GM10847 (cell line): Measurements from ENCODE around the gene ACBD5.

ENCODE experiments used
- POLR2A ChIP-seq: IDR thresholded peaks from 2 replicates; pipeline ENCODE4 v1.6.1; 2011; ENCODE audit not compliant: insufficient read length; ENCODE audit errors: extremely low read depth

Gene ACBD5

DNA sequence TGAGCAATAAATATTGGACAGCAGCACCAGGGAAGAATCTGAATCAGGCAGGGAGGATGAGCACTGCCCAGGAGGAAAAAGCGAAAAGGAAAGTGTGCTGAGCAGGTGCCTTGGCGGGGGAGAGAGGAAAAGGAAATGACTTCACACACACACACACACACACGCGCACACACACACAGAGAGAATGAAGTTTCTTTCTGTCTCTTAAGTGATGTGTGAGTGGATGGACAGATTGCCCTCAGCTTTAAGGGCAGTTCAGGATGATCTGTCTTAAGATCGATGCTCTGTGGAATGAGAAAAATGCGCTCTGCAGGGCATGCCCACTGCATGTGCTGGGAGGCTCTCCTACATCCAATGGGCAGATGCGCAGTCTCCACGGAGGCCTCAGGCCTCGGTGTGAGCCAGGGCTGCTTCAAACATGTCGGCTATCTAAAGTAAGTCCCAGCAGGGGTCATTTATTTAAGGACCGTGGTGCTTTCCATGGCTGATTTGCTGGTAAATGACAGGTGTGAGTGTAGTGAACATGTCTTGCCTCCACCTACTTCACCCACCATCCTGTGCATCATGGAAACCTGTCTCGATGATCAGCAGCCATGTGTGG lies 2.5 kb upstream of the ACBD5 start:
- TF ChIP-seq POLR2A: peak; percentile 45

DNA sequence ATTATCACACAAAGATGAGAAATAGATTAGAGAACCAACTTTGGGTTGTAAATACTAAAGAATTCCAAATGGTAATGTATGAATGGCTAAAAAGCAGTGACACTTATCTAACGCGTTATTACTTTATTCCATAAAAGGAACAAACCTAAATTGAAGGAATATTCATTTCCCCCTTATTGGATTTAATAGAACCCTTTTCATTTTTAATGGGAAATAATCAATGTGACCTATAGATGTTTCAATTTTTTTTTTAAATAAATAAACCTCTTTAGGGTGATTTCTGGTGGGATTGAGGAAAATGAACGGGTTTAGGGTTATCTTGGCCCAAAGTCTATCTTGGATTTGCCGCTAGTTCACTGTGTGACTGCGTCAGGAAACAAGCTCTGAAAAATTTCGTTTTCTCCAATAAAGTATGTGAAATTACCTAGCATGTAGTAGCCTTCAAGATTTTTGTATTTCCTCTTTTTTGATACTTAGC lies 1.9 kb upstream of the ACBD5 start:
- TF ChIP-seq POLR2A: no peak

DNA sequence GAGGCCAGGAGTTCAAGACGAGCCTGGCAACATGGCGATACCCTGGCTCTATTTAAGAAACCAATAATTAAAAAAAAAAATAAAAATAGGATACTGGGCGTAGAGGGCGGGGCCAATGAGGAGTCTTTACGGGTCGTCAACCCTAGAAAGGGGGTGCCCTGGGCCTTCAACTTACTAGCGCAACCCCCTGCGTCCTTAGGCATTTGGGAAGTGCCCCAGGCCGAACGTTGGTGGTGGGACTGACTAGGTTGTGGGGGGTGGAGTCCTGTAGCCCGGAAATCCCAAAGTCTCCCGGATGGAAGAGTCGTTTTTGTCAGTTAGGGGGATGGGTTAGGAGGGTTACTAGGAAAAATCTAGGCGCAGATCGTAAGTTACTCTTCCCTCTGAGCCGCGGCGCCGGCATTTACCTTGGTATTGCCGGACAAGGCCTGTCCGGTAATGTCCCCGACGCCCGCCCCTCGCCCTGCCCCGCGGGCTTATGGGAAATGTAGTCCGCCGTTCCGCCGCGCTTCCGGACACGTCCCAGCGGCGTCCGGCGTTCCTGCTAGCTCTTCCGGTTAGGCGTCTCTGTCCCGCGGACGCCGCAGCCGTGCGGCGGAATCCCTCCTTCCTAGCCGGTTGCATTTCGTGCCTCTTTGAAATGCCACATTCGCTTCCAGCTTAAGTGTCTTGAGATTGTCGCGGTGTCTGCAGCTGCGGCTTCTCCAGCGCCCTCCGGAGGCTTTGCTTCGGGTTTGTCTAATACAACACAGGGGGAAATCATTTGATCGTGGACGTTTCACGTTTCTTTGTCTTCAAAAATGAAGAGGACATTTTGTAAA lies 1.3 kb upstream of the ACBD5 start:
- peak; percentile 69 for TF ChIP-seq POLR2A

DNA sequence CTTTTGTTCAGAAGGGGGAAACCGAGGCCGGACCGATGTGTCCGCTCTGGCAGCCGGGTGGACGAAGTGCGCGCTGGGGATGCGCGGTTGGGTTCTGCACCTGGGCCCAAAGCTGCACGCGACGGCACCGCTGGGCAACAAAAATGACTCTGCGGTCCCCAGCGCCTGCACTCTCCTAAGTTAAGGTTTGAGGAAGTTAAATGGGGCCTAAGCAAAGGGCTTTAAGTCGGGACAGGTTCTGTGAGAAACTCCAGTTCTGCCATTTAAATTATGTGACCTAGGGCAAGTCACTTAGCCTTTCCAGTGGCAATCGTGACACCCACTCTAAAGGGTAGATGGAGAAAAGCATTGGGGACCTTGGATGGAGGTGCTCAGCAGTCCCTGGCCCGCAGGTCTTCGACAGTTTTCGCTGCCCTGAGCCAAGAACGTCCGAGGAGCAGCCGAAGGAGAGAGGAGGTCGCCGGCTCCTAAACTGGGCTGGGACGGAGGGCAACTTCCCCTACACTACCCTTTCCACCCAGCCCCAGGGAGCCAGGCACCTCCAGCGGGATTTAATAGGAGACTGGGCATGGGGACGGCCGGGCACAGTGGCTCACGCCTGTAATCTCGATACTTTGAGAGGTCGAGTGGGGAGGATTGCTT lies 534 bp upstream of the ACBD5 start:
- no peak for TF ChIP-seq POLR2A

DNA sequence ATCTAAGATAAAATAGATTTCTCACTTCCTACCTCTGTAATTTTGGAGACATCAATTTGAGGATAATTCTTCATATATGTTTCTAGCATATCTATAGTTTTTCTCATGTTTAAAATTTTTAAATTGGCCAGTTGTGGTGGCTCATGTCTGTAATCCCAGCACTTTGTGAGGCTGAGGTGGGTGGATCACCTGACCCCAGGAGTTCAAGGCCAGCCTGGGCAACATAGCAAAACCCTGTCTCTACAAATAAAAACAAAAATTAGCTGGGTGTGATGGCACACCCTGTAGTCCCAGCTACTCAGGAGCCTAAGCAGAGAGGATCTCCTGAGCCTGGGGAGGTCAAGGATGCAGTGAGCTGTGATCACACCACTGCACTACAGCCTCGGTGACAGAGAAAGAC lies 4.9 kb downstream of the ACBD5 start:
- TF ChIP-seq POLR2A: no peak

DNA sequence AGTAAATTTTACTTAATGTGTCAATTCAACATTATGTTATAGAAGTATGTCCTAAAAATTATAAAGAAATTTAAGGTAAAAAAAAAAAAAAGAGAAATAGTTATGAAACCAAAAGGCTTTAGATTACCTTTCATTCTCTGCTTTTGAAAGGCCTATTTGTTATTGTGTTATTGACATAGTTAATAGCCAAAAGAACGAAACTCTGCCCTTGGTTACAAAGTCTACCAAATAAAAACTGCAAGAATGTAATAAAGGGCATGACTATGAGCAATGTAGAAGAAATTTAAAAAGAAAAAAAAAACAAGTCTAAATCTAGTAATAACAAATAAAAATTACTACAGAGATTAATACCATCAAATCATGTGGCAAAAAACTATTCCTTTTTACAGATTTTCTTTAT lies 10.6 kb downstream of the ACBD5 start:
- no peak for TF ChIP-seq POLR2A

DNA sequence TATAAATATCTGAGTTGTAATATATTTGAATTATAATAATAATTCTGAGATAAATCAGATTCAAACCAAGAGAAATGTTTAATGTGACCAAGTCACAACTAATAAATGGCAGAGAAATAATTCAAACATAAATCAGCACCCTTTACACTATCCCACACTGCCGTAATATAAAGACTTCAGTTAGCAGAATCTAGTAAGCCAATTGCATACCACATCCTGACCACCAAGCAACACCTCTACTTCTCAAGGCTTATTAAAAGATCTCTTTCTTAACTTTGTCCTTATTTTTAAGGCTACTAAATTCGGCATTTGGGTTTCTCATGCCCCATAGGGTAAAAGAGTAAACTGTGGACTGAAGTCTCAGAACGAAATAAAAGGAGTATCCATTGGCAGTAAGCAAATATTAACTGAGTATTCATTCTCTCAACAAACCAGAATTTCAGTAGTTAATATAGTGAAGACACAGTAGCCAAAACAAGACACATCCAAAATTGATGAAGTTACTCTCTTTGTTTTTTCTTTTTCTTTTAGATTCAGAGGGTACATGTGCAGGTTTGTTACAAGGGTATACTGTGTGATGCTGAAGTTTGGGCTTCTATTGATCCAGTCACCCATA lies 14.8 kb downstream of the ACBD5 start:
- TF ChIP-seq POLR2A: no peak

DNA sequence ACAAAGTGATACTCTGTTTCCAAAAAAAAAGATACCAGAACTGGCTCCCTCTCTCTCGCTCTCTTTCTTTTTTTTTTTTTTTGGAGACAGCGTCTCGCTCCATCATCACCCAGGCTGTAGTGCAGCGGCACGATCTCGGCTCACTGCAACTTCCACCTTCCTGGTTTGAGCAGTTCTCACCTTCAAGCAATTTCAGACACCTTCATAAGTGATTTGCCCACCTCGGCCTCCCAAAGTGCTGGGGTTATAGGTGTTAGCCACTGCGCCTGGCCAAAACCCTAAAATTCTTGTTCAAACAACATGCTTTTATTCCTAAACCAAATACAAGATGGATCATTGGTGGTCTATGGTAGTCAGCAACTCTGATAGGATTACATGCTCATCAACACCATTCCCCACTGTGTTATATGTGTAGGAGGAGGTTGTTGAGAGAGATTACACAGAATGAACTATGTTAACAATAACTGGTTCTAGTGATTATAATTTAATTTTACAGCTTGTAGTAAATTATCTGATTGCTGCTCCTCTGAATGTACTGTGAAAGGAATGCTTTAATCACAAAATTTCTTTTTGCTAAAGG lies 15.5 kb downstream of the ACBD5 start:
- no peak for TF ChIP-seq POLR2A

DNA sequence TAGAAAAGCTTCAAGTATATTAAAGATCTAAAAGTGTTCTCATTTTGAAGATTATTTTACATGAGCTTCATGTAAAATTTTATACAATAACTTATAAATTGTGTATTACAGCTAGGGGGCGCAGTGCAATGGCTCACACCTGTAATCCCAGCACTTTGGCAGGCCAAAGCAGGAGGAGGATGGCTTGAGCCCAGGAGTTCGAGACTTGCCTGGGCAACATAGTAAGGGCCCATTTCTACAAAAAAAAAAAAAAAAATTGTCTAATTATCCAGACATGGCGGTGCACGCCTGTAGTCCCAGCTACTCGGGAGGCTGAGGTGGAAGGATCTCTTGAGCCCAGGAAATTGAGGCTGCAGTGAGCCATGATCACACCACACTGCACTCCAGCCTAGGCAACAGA lies 16.6 kb downstream of the ACBD5 start:
- TF ChIP-seq POLR2A: no peak

DNA sequence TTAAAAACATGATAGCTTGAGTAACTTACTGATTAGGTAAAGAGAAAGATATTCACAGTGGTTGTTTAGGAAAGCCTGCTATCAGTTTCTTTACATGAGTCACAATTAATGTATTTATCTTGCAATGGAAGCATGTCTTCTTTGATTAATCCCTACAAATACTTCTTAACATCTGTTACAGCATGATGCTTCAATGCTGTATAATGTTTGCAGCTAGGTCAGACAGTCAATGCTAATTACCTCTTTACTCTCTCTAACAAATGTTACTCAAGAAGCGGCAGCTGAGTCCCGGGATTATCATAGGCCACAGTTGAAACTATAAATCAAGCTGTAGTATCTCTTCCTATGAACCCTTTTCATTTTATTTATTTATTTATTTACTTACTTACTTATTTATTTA lies 33.2 kb downstream of the ACBD5 start:
- no peak for TF ChIP-seq POLR2A

DNA sequence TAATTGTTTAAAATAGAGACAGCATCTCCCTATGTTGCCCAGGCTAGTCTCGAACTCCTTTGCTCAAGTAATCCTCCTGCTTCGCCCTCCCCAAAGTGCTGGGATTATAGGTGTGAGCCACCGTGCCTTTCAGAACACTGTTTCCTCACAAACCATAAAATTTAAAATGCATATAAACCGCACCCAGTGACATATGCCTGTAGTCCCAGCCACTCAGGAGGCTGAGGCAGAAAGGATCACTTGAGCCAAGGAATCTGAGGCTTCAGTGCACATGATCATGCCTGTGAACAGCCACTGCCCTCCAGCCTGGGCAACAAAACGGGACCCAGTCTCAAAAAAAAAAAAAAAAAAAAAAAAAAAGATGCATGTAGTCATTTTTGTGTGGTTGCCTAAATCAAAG lies 36.8 kb downstream of the ACBD5 start:
- TF ChIP-seq POLR2A: no peak

DNA sequence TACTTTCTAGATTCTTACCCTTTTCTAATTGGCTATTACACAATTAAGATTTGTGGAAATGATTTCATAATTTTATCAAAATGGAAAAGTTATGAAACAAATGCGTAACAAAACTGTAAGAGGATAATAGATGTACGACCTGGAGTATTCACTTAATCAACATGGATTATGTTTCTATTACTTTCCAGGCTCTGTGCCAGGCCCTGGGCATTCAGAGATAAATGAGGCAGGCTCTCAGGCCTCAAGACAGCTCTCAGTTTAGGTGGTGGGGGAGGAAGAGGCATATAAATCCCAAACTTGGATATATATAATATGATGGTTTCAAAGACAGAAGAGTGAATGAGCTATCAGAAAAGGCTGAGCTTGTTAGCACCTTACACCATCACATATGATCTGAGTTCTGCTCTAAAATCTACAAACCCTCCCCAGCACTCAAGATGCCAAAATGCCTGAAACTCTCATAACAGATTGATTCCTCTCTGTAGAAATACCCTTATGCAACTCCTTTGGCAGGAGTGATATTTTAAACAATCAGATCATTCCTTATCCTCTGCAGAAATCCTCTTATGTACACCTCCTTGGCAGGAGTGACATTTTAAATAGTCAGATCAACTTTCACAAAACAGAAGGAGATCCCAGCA lies 42.5 kb downstream of the ACBD5 start:
- TF ChIP-seq POLR2A: no peak

DNA sequence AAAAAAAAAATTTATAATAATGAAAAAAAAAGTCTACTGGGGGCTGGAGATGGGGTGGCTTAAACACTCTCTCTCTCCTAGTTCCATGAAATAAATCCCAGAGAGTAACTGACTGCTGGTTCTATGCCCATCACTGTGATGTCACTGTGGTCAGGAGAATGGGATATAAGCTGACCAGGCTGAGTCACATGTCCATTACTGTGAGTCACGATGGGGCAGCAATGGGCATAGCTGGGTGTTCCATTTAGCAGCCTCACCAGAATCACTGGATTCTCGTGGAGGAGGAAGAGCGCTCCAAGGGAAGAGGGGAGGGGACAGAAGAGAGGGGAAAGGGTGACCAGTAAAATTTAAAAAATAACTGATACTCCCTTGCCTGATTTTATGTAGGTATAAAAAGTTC lies 48.3 kb downstream of the ACBD5 start:
- TF ChIP-seq POLR2A: no peak

DNA sequence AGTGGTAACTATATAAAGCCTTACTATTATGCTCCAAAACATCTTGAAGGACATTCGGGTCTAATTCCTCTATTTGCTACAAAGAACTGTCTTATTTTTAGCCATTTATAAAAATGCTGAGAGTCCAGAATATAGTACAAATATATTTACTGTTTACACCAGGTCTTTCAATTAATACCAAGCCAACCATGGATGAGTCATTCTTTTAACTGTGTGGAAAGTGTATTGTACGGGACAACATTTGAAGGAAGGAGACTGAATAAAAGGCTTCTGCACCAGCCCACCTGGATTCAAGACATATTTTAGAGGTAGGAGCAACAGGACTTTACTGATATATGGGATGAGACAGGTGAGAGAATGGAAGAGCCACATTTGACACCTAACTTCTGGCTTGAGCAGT lies 50.1 kb downstream of the ACBD5 start:
- no peak for TF ChIP-seq POLR2A

DNA sequence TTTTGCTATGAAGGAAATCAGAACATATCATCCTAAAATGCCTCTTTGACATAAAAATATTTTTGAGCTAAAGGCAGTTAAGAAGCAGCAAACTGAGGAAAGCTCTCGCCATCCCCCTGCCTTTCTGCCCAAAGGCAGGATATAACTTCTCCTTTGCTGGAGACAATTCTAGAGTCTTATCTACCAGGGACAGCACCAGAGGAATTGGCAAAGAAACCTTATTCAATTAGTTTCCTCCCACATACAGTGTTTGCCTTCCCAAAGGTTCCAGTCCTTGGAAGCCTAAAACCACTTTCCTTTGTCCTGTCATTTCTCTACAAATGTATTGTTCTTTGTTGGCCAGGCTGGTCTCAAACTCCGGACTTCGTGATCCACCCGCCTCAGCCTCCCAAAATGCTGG lies 51.7 kb downstream of the ACBD5 start:
- no peak for TF ChIP-seq POLR2A
